ENCODE results near the gene MEGF6.
"Not testable (repeated sequence)": the region's sequence is repeated elsewhere in the genome, so short reads cannot be mapped to it uniquely, and the experiment has no call there.

Gene MEGF6

DNA sequence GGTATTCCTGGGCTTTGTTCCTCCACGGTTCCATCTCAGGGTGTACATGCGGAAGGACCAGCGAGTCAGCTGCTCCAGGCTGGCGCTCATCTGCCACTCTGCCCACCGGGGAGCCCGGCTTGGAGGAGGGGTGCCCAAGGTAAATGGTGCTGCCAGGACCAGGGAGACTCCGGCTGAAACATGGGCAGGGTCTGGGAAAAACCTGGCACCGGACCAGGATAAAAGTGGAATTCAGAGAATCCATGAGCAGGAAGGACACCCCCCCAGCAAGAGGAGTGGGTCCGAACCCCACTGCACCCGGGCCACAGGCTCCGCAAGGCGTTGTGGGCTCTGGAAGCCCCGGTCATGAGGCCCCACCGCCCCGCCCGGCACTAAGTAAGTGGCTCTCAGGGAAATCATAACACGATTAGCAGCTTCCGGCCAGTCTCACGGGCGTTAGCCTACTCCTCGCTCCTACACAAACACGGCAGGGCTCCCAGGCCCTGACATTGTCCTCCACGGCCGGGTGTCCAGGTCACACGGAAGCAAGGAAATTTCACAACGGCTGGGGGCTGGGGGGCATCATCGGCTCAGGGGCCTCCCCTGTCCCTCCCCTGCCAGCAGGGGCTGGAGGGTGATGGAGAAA lies 21.1 kb downstream of the MEGF6 start:
- no peak for DNase-seq

- no peak for DNase-seq
Observed at GRCh38 chr1:3588395-3588794, 22.9 kb downstream of the MEGF6 start.

DNA sequence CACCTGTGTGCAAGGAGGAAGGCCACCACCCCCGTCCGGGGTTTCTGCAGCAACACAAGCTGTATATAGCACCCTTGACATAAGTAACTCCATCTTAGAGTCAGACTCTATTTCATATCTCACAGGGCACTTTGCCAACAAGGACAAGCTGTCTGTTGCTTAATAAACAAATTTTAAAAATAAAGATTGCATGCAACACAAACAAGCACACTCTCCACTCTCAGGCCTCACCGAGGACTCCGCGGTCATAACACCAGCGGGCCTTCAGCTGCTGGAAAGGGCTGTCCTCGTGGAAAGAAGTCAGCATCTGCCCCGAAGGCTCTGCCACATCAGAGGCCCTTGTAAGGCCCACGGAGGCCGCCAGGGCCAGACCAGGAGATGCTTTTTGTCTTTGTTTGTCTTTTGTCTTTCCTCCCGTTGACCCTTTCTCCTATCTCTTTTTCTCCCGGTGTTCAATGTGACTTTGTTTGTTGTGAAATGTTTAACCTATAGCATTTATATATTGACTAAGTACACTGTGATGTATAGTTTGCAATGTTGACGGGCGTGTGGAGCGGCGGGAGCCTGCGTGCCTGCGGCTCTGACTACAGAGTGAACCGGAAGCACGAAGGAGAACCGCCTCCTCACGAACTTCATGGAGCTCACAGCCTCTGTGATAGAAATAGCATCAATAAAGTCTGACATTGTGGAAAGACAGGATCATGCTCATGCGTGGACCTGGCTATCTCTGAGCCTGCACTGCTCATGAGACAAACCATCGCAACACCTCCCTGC lies 24.1 kb downstream of the MEGF6 start:
- DNase-seq, result no peak

GRCh38 chr1:3585940-3586568 lies 25.3 kb downstream of the MEGF6 start:
- no peak for DNase-seq

DNA sequence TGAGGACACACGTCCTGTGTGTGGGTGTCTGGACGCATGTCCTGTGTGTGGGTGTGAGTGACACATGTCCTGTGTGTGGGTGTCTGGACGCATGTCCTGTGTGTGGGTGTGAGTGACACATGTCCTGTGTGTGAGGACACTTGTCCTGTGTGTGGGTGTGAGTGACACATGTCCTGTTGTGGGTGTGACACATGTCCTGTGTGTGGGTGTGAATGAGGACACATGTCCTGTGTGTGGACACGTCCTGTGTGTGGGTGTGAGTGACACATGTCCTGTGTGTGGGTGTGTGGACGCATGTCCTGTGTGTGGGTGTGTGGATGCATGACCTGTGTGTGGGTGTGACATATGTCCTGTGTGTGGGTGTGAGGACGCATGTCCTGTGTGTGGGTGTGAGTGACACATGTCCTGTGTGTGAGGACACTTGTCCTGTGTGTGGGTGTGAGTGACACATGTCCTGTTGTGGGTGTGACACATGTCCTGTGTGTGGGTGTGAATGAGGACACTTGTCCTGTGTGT lies 25.9 kb downstream of the MEGF6 start:
- DNase-seq, result not testable (repeated sequence)

DNA sequence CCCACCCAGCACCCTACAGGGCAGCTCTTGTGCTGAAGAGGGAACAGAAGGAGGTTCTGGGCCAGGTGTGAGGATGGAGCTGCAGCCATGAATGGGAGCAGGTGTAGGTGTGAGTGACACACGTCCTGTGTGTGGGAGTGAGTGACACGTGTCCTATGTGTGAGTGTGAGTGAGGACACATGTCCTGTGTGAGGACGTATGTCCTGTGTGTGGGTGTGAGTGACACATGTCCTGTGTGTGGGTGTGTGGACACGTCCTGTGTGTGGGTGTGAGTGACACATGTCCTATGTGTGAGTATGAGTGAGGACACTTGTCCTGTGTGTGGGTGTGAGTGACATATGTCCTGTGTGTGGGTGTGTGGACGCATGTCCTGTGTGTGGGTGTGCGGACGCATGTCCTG lies 26.4 kb downstream of the MEGF6 start:
- no peak for DNase-seq

- not testable (repeated sequence) for DNase-seq
Observed at GRCh38 chr1:3583751-3584150, 27.6 kb downstream of the MEGF6 start.

DNA sequence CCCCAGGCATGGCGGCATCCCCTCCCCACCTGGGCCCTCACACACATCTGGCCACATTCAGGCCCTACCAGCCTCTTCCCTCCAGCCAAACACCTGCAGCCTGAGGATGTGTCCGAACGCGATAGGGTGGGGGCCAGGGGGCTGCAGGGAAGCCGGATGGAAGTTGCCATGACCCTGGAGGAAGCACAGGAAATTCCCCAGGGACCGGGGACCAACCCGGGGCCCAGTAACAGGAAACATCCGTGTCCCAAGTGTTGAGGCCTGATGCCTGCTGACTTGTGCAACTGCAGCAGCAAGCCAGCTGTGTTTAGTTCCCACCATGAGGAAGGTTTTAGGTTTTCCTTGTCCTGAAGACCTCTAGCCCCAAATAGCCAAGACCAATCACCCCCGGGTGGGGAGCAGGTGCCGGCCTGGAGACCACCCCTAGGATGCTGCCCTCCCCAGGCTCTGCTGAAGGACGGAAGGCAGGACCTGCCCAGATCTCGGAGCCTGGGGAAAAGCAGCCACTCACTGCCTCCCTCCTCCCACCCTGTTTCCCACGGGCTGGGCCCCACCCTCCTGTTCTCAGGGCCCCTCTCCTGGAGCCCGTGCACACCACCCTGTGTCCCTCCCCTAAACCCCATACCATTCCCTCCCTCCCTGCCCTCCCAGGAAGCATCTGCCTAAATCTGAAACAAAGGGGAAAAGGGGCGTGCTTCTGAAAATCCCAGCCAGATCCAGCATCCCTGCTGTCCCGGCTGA lies 29.8 kb downstream of the MEGF6 start:
- DNase-seq, result no peak

GRCh38 chr1:3580231-3580630 lies 31.1 kb downstream of the MEGF6 start:
- DNase-seq, result no peak

GRCh38 chr1:3579626-3580025 lies 31.7 kb downstream of the MEGF6 start:
- no peak for DNase-seq

GRCh38 chr1:3578906-3579305 lies 32.4 kb downstream of the MEGF6 start:
- DNase-seq, result no peak

GRCh38 chr1:3578433-3578805 lies 32.9 kb downstream of the MEGF6 start:
- DNase-seq, result no peak

GRCh38 chr1:3577711-3578432 lies 33.4 kb downstream of the MEGF6 start:
- no peak for DNase-seq

GRCh38 chr1:3577300-3577699 lies 34.0 kb downstream of the MEGF6 start:
- DNase-seq, result no peak

- no peak for DNase-seq
Observed at GRCh38 chr1:3575993-3576392, 35.3 kb downstream of the MEGF6 start.

DNA sequence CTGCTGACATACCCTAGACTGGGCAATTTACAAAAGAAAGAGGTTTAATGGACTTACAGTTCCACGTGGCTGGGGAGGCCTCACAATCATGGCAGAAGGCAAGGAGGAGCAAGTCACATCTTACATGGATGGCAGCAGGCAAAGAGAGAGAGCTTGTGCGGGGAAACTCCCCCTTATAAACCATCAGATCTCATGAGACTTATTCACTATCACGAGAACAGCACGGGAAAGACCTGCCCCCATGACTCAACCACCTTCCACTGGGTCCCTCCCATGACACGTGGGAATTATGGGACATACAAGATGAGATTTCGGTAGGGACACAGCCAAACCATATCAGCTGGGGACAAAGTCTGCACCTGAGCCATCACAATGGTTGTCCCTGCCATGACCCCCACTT lies 35.8 kb downstream of the MEGF6 start:
- not testable (repeated sequence) for DNase-seq

GRCh38 chr1:3573500-3573899 lies 37.8 kb downstream of the MEGF6 start:
- DNase-seq, result no peak

- not testable (repeated sequence) for DNase-seq
Observed at GRCh38 chr1:3572638-3573037, 38.7 kb downstream of the MEGF6 start.

DNA sequence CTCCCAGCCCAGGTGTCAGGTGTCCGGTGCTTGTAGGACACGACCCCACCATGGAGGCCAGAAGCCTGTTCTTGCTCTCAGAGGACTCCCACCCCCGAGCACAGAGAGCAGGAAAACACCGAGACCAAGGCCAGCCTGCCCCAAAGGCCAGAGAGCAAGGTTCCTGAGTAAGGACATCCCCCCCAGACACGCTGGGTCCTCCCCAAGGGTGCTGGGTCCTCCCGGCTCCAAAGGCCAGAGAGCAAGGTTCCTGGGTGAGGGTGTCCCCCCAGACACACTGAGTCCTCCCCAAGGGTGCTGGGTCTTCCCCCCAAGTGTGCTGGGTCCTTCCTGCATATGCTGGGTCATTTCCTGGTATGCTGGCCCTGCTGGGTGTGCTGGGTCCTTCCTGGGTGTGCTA lies 40.0 kb downstream of the MEGF6 start:
- no peak for DNase-seq

- no peak for DNase-seq
Observed at GRCh38 chr1:3570066-3570986, 41.0 kb downstream of the MEGF6 start.

DNA sequence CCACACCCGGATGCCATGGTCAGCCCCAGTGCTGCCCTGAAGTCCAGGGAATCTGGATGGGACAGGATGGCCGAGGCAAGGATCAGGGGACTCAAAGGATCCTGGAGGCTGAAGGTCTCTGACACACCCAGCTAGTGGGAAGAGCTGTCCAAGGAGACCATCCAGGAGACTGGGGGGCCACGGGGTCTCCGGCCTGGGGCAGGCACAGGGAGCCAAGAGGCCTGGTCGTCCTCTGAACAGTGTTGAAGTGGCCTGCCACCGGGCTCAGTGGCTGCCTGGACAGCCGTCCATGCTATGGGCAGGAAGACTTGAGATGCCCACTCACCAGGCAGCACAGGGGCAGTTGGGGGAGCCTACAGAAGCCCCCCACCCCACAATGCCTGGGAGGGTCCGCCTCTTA lies 41.9 kb downstream of the MEGF6 start:
- DNase-seq, result no peak
